ENCODE measurements around the gene KLRC1. TPM values are rescaled to one million over a fixed set of nuclear protein-coding genes. Genes with fewer than 3 reads are reported as not detected.

Gene KLRC1
- total and polyA plus RNA-seq, 2 donors from 2014 or later, result 1.4 TPM; not detected in 1

DNA sequence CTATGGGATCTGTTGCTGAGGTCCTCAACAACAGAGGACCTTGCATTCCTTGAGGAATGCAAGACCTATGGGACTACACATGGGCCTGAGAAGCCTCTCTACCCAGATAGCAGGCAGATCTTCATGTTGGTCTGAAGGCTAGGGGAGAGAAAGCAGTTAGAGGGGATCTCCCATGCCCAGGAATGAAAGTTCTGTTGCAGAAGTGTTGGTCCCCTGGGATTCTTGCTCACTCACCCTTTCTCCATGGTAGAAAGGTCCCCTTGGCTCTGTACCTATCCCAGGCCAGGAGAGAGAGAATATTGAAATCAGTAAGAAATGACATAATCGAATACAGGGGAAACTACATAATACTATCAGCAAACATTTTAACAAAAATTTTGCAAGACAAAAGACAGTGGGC is 16.5 kb upstream of the KLRC1 start:
- no peak overlapping the region for H3K4me3 ChIP-seq (ENCODE audit: low read length in 3 of 3)
- FAIRE-seq (no peak), DNase-seq (no peak)
- no peak overlapping the region for H3K9ac ChIP-seq (ENCODE audit: low read length in 3 of 3)
- H3K9me3 ChIP-seq (ENCODE audit: control insufficient read depth in 2 of 3, insufficient read depth in 1 of 3, low read length in 3 of 3), result no peaks in the 10 kb centered on the region
- TF ChIP-seq CTCF (IDR thresholded peaks at IDR 0.05; ENCODE audit: borderline replicate concordance, extremely low read depth, insufficient read depth), result no peak
- intact Hi-C loops (cut with DNase I), result no loop called here
- H3K4me1 ChIP-seq (ENCODE audit: control insufficient read depth in 2 of 3, insufficient read depth in 2 of 3, low read depth in 1 of 3, low read length in 3 of 3), result no peaks in the 10 kb centered on the region
- no peak overlapping the region for H3K27ac ChIP-seq (ENCODE audit: low read depth in 2 of 2, low read length in 2 of 2)
- no peaks in the 10 kb centered on the region for H3K36me3 ChIP-seq (ENCODE audit: control insufficient read depth in 2 of 3, insufficient read depth in 3 of 3, low read length in 3 of 3)
- no peaks in the 10 kb centered on the region for H3K27me3 ChIP-seq (ENCODE audit: control insufficient read depth, insufficient read depth, low read length)

GRCh38 chr12:10466311-10466710 is 13.1 kb upstream of the KLRC1 start:
- Histone ChIP-seq H3K36me3 (ENCODE audit: control insufficient read depth in 2 of 3, insufficient read depth in 3 of 3, low read length in 3 of 3) (no peaks in the 10 kb centered on the region), H3K27me3 (ENCODE audit: control insufficient read depth, insufficient read depth, low read length) (no peaks in the 10 kb centered on the region), H3K27ac (ENCODE audit: low read depth in 2 of 2, low read length in 2 of 2) (no peak overlapping the region), H3K4me3 (ENCODE audit: low read length in 3 of 3) (no peak overlapping the region), H3K9me3 (ENCODE audit: control insufficient read depth in 2 of 3, insufficient read depth in 1 of 3, low read length in 3 of 3) (peaks cover 0 to 2% (median 0%) of the 10 kb centered on the region in 3 donors), H3K4me1 (ENCODE audit: control insufficient read depth in 2 of 3, insufficient read depth in 2 of 3, low read depth in 1 of 3, low read length in 3 of 3) (no peaks in the 10 kb centered on the region), H3K9ac (ENCODE audit: low read length in 3 of 3) (no peak overlapping the region)
- no peak for DNase-seq
- FAIRE-seq, result no peak
- no peak for TF ChIP-seq CTCF (IDR thresholded peaks at IDR 0.05; ENCODE audit: borderline replicate concordance, extremely low read depth, insufficient read depth)
- intact Hi-C loops (cut with DNase I), result no loop called here

- no peaks in the 10 kb centered on the region for H3K4me1 ChIP-seq (ENCODE audit: control insufficient read depth in 2 of 3, insufficient read depth in 2 of 3, low read depth in 1 of 3, low read length in 3 of 3)
- no peak for FAIRE-seq
- H3K9ac ChIP-seq (ENCODE audit: low read length in 3 of 3), result no peak overlapping the region
- peaks cover 0 to 2% (median 2%) of the 10 kb centered on the region in 3 donors for H3K9me3 ChIP-seq (ENCODE audit: control insufficient read depth in 2 of 3, insufficient read depth in 1 of 3, low read length in 3 of 3)
- H3K27ac ChIP-seq (ENCODE audit: low read depth in 2 of 2, low read length in 2 of 2), result no peak overlapping the region
- intact Hi-C loops (cut with DNase I), result no loop called here
- no peak overlapping the region for H3K4me3 ChIP-seq (ENCODE audit: low read length in 3 of 3)
- H3K36me3 ChIP-seq (ENCODE audit: control insufficient read depth in 2 of 3, insufficient read depth in 3 of 3, low read length in 3 of 3), result no peaks in the 10 kb centered on the region
- no peaks in the 10 kb centered on the region for H3K27me3 ChIP-seq (ENCODE audit: control insufficient read depth, insufficient read depth, low read length)
- TF ChIP-seq CTCF (IDR thresholded peaks at IDR 0.05; ENCODE audit: borderline replicate concordance, extremely low read depth, insufficient read depth), result no peak
- DNase-seq, result no peak
Measured at GRCh38 chr12:10457760-10458159, 4.6 kb upstream of the KLRC1 start.

- H3K4me3 ChIP-seq (ENCODE audit: low read length in 3 of 3), result no peak overlapping the region
Measured at GRCh38 chr12:10456856-10457255, 3.7 kb upstream of the KLRC1 start.

More at GRCh38 chr12:10456856-10457255, 3.7 kb upstream of the KLRC1 start:
- DNase-seq (no peak), FAIRE-seq (no peak)
- Histone ChIP-seq H3K9ac (ENCODE audit: low read length in 3 of 3) (no peak overlapping the region), H3K9me3 (ENCODE audit: control insufficient read depth in 2 of 3, insufficient read depth in 1 of 3, low read length in 3 of 3) (peaks cover 0 to 2% (median 2%) of the 10 kb centered on the region in 3 donors), H3K27ac (ENCODE audit: low read depth in 2 of 2, low read length in 2 of 2) (no peak overlapping the region), H3K4me1 (ENCODE audit: control insufficient read depth in 2 of 3, insufficient read depth in 2 of 3, low read depth in 1 of 3, low read length in 3 of 3) (no peaks in the 10 kb centered on the region), H3K27me3 (ENCODE audit: control insufficient read depth, insufficient read depth, low read length) (no peaks in the 10 kb centered on the region), H3K36me3 (ENCODE audit: control insufficient read depth in 2 of 3, insufficient read depth in 3 of 3, low read length in 3 of 3) (no peaks in the 10 kb centered on the region)
- intact Hi-C loops (cut with DNase I), result no loop called here
- no peak for TF ChIP-seq CTCF (IDR thresholded peaks at IDR 0.05; ENCODE audit: borderline replicate concordance, extremely low read depth, insufficient read depth)

Measured in kidney (tissue), 14 donors.